ENCODE measurements around the gene AAK1. TPM values are rescaled to one million over a fixed set of nuclear protein-coding genes. Genes with fewer than 3 reads are reported as not detected.

The AAK1 gene
- total and polyA plus RNA-seq, 2 of the 13 experiments (the other 11 are each of a cell fraction or from before 2014, with no cell fraction given), result 9.8 to 10.3 TPM

- TF ChIP-seq, protein P1, sequence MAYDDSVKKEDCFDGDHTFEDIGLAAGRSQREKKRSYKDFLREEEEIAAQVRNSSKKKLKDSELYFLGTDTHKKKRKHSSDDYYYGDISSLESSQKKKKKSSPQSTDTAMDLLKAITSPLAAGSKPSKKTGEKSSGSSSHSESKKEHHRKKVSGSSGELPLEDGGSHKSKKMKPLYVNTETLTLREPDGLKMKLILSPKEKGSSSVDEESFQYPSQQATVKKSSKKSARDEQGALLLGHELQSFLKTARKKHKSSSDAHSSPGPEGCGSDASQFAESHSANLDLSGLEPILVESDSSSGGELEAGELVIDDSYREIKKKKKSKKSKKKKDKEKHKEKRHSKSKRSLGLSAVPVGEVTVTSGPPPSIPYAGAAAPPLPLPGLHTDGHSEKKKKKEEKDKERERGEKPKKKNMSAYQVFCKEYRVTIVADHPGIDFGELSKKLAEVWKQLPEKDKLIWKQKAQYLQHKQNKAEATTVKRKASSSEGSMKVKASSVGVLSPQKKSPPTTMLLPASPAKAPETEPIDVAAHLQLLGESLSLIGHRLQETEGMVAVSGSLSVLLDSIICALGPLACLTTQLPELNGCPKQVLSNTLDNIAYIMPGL (CRISPR knock-in tag; IDR thresholded peaks at IDR 0.05; ENCODE audit: borderline replicate concordance in 1 of 2, low read depth in 1 of 2), result peak; percentile 23 to 51; a peak in 2 of 4 replicates
- TF ChIP-seq, protein P2, sequence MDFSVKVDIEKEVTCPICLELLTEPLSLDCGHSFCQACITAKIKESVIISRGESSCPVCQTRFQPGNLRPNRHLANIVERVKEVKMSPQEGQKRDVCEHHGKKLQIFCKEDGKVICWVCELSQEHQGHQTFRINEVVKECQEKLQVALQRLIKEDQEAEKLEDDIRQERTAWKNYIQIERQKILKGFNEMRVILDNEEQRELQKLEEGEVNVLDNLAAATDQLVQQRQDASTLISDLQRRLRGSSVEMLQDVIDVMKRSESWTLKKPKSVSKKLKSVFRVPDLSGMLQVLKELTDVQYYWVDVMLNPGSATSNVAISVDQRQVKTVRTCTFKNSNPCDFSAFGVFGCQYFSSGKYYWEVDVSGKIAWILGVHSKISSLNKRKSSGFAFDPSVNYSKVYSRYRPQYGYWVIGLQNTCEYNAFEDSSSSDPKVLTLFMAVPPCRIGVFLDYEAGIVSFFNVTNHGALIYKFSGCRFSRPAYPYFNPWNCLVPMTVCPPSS (IDR thresholded peaks at IDR 0.05), result no peak
- TF ChIP-seq ZZZ3 (CRISPR knock-in tag; IDR thresholded peaks at IDR 0.05; ENCODE audit: borderline replicate concordance), result no peak
- no peak for TF ChIP-seq ARHGAP35 (CRISPR knock-in tag; IDR thresholded peaks at IDR 0.05; ENCODE audit: borderline replicate concordance)
- TF ChIP-seq ZNF576 (CRISPR knock-in tag; IDR thresholded peaks at IDR 0.05), result no peak
- TF ChIP-seq ZNF101 (CRISPR knock-in tag; IDR thresholded peaks at IDR 0.05; ENCODE audit: borderline replicate concordance, low read depth), result no peak
- no peak for TF ChIP-seq ELF1 (CRISPR knock-in tag; IDR thresholded peaks at IDR 0.05)
- TF ChIP-seq ELF3 (CRISPR knock-in tag; IDR thresholded peaks at IDR 0.05), result peak; percentile 18; the same call in 1 of the 2 replicates
- TF ChIP-seq, protein P3, sequence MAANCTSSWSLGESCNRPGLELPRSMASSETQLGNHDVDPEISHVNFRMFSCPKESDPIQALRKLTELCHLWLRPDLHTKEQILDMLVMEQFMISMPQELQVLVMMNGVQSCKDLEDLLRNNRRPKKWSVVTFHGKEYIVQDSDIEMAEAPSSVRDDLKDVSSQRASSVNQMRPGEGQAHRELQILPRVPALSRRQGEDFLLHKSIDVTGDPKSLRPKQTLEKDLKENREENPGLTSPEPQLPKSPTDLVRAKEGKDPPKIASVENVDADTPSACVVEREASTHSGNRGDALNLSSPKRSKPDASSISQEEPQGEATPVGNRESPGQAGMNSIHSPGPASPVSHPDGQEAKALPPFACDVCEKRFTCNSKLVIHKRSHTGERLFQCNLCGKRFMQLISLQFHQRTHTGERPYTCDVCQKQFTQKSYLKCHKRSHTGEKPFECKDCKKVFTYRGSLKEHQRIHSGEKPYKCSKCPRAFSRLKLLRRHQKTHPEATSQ (CRISPR knock-in tag; IDR thresholded peaks at IDR 0.05; ENCODE audit: borderline replicate concordance), result 0 out of 2 replicates have a peak, but pooled peaks have one; percentile 72
- TF ChIP-seq JDP2 (CRISPR knock-in tag; IDR thresholded peaks at IDR 0.05; ENCODE audit: borderline replicate concordance), result no peak
- no peak for TF ChIP-seq ZNF841 (CRISPR knock-in tag; IDR thresholded peaks at IDR 0.05; ENCODE audit: borderline replicate concordance)
- TF ChIP-seq TBP (CRISPR knock-in tag; IDR thresholded peaks at IDR 0.05), result no peak
- TF ChIP-seq, protein P4, sequence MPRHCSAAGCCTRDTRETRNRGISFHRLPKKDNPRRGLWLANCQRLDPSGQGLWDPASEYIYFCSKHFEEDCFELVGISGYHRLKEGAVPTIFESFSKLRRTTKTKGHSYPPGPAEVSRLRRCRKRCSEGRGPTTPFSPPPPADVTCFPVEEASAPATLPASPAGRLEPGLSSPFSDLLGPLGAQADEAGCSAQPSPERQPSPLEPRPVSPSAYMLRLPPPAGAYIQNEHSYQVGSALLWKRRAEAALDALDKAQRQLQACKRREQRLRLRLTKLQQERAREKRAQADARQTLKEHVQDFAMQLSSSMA (CRISPR knock-in tag; IDR thresholded peaks at IDR 0.05), result 0 out of 2 replicates have a peak, but pooled peaks have one; percentile 42
- TF ChIP-seq MAFF (IDR thresholded peaks at IDR 0.05; ENCODE audit: low read depth, low read length), result peak; percentile 89
- no peak for TF ChIP-seq MTA1 (CRISPR knock-in tag; IDR thresholded peaks at IDR 0.05; ENCODE audit: borderline replicate concordance)
- no peak for TF ChIP-seq ZNF770 (CRISPR knock-in tag; IDR thresholded peaks at IDR 0.05)
- TF ChIP-seq MXD4 (CRISPR knock-in tag; IDR thresholded peaks at IDR 0.05), result no peak
- peak in 1 of 2 experiments; percentile 89; a peak in 2 of 4 replicates for TF ChIP-seq ATF4 (CRISPR knock-in tag; IDR thresholded peaks at IDR 0.05)
Observed at GRCh38 chr2:69642709-69643601, 584 bp downstream of the AAK1 start (continued).
